ENCODE measurements around the gene KIF3B. TPM values are rescaled to one million over a fixed set of nuclear protein-coding genes. Genes with fewer than 3 reads are reported as not detected.
A peak's percentile ranks its signal among the peaks of the same experiment; 100 is the strongest.
"Not testable (repeated sequence)": the region's sequence is repeated elsewhere in the genome, so short reads cannot be mapped to it uniquely, and the experiment has no call there.

Gene KIF3B
- total RNA-seq, 1 experiment from 2014 or later, result 26.3 TPM

GRCh38 chr20:32296412-32296811 lies 19.0 kb downstream of the KIF3B start:
- DNase-seq (ENCODE audit: low read depth), result no peak

GRCh38 chr20:32296819-32297420 lies 19.5 kb downstream of the KIF3B start:
- DNase-seq (ENCODE audit: low read depth), result no peak

GRCh38 chr20:32297439-32297838 lies 20.0 kb downstream of the KIF3B start:
- DNase-seq (ENCODE audit: low read depth), result no peak

GRCh38 chr20:32300647-32301046 lies 23.2 kb downstream of the KIF3B start:
- no peak for DNase-seq (ENCODE audit: low read depth)

GRCh38 chr20:32301719-32302506 lies 24.5 kb downstream of the KIF3B start:
- no peak for DNase-seq (ENCODE audit: low read depth)

GRCh38 chr20:32302507-32302872 lies 25.0 kb downstream of the KIF3B start:
- no peak for DNase-seq (ENCODE audit: low read depth)

GRCh38 chr20:32304131-32304746 lies 26.8 kb downstream of the KIF3B start:
- DNase-seq (ENCODE audit: low read depth), result no peak

GRCh38 chr20:32312718-32313424 lies 35.4 kb downstream of the KIF3B start:
- no peak for DNase-seq (ENCODE audit: low read depth)

- no peak for DNase-seq (ENCODE audit: low read depth)
Measured at GRCh38 chr20:32314768-32315167, 37.3 kb downstream of the KIF3B start.

- DNase-seq (ENCODE audit: low read depth), result no peak
Measured at GRCh38 chr20:32315399-32315798, 37.9 kb downstream of the KIF3B start.

- no peak for DNase-seq (ENCODE audit: low read depth)
Measured at GRCh38 chr20:32315891-32316290, 38.4 kb downstream of the KIF3B start.

- peak; percentile 58 for DNase-seq (ENCODE audit: low read depth)
Measured at GRCh38 chr20:32316667-32317066, 39.2 kb downstream of the KIF3B start.

GRCh38 chr20:32319100-32319499 lies 41.6 kb downstream of the KIF3B start:
- DNase-seq (ENCODE audit: low read depth), result no peak

GRCh38 chr20:32320305-32320704 lies 42.9 kb downstream of the KIF3B start:
- DNase-seq (ENCODE audit: low read depth), result no peak

GRCh38 chr20:32321390-32321789 lies 43.9 kb downstream of the KIF3B start:
- no peak for DNase-seq (ENCODE audit: low read depth)

GRCh38 chr20:32322260-32322659 lies 44.8 kb downstream of the KIF3B start:
- DNase-seq (ENCODE audit: low read depth), result not testable (repeated sequence)

- DNase-seq (ENCODE audit: low read depth), result not testable (repeated sequence)
Measured at GRCh38 chr20:32323761-32324160, 46.3 kb downstream of the KIF3B start.

- peak; percentile 92 for DNase-seq (ENCODE audit: low read depth)
Measured at GRCh38 chr20:32325706-32326503, 48.5 kb downstream of the KIF3B start.

- no peak for DNase-seq (ENCODE audit: low read depth)
Measured at GRCh38 chr20:32326504-32326845, 49.0 kb downstream of the KIF3B start.

GRCh38 chr20:32327087-32327681 lies 49.7 kb downstream of the KIF3B start:
- no peak for DNase-seq (ENCODE audit: low read depth)

- DNase-seq (ENCODE audit: low read depth), result no peak
Measured at GRCh38 chr20:32329817-32330554, 52.5 kb downstream of the KIF3B start.

All from RPMI7951 (cell line).